SH-SY5Y (cell line): ENCODE results near the gene ANKS4B.

Experiments used
- GATA2 ChIP-seq: IDR thresholded peaks from 2 replicates; pipeline ENCODE4 v1.6.1; 2011; ENCODE audit warnings: mild to moderate bottlenecking, low read depth, low read length
- GATA3 ChIP-seq: IDR thresholded peaks from 2 replicates; pipeline ENCODE4 v1.6.1; 2011; ENCODE audit warnings: low read depth, mild to moderate bottlenecking, low read length, moderate library complexity

Gene ANKS4B

DNA sequence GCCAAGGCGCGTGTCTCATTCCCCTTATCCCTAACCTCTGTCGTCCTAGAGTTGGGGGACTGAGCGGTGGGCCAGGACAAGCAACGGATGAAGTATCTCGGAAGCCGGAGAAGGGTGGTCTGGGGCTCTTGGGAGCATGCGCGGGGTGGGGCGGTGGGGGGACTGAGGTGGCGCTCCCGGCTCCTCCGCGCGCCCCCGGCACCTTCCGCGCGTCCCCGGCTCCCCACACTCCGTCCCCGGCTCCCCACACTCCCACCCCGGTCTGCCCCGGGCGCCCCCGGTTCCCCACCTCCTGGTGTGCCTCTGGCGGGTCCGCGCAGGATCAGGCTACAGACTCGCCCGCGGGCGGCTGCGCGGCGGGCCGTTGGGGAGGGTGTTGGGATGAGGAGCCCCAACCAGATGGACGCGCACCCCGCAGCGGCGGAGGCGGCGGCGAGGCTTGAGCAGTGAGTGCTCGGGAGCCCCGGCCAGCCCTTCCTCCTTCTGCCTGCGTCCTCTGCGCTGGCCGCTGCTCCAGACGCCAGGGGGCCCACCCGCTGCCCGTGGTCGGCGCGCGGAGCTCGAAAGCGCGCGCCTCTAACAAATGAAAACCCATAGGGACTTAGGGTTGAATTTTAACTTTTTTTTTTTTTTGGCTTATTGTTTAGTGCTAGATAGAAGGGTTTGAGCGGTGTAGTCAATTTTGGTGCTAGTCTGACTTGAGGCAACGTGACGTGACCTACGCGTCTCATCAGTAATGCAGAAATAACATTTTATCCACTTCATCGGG lies 50.2 kb downstream of the ANKS4B start:
- TF ChIP-seq GATA3: no peak
- TF ChIP-seq GATA2: no peak

DNA sequence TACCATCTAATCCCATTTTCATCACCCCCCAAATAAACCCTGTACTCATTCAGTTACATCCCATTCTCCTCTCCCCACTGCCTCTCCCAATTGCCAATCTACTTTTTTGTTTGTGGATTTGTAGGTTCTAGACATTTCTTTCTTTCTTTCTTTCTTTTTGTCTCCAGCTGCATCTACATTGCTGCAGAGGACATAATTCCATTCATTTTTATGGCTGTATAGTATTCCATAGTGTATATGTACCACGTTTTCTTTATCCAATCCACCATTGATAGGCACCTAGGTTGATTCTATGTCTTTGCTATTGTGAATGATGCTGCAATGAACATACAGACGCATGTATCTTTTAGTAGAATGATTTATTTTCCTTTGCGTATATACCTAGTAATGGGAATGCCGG lies 50.9 kb downstream of the ANKS4B start:
- TF ChIP-seq GATA3 (no peak), GATA2 (no peak)

DNA sequence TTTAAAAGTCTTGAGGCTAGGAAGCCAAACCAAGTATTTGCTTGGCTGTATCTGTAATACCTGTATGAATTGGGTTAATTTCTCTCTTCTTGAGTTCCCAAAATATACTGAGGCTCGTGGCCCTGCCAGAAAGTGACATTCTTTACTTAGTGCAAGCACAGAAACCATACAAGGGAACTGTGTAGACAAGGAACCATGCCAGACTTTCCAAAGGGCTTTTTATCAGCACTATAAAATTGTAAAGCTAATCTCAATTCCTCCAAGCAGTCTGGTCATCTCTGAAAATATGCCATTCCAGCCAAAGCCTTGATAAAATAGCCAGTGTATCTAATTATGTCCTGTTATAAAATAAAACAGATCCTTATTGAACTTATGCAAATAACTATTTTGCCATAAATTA lies 51.8 kb downstream of the ANKS4B start:
- no peak for TF ChIP-seq GATA2
- TF ChIP-seq GATA3: no peak

DNA sequence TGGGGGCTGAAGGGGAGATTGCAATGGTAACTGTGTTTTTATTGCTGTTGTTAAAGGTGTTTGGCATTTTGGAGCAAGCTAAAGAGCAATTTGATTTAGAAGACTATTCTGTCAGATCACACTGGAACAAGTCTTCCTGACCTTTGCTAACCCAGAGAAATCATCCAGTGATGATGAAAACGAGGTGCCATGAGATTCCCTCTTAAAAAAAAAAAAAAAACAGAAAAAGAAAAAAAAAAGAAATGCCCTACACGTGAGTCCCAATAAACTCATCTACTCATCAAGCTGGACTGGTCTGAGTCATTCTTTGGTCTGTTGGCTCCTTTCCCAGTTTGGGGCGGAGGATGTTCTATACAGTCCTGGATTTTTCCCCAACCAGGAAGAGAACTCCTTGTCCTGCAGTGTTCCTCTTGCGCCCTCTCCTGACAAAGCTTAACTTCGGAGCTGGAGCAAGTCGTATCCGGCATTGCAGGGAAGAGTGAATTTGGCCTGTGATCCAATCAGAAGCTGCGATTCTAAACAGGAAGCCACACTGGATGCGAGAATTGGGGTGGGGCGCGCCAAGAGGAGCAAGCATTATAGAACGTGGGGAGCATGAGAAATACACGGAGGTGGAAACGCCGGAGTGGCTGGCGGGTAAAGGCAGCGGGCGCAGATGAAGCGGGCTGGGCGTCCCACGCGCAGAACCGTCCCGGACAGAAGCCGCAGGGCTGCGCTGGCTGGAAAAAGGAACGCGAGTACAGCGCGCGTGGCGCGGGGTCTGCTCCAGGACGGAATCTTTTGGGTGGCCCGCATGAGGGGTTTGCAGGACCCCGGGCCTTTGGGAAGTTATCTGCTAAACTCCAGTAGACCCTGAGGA lies 67.0 kb downstream of the ANKS4B start:
- no peak for TF ChIP-seq GATA3
- no peak for TF ChIP-seq GATA2

DNA sequence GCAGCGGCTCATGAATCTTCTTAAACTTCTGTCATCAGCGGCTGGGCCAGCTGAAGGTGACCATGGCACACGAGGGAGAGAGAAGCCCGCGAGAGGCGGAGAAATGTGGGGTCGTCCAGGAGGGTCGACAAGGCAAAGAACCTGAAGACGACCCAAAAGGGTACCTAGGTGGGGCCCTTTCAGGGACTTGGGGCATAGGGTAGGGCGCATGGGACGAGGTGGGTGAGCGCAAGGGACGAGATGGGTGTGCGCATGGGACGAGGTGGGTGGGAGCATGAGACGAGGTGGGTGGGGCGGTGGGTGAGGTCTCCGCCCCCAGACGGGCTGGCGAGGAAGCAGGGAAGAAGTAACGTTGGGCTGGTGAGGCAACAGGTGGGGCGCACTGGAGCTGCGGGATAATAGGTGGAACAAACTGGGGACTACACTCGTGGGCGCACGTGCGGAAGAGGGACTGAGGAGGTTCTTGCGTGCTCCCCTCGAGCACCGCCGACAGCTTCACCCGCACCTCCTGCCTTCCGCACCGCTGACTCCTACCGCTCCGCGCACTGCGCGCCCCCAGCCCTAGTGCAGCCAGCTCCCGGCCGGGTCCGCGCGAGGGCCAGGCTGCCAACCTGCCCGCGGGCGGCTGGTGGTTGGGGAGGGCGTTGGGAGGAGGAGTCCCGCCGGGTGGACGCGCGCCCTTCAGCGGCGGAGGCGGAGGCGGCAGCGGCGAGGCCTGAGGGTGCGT lies 67.8 kb downstream of the ANKS4B start:
- no peak for TF ChIP-seq GATA3
- TF ChIP-seq GATA2: no peak

DNA sequence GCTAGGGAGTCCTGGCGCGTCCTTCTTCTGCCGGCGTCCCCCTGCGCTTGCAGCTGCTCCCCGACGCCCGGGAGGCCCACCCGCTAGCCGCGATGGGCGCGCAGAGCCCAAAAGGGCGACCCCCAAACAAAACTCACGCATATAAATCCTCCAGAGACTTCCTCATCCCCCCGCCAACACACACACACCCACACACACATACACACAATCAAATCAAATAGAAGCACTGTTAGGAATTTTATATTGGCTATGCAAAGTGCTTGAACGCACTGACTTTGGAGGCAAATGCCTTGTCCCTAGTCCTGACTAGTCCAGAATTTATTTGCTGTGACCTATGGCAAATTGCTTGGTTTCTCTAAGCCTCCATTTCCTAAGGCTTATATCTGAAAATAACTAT lies 68.4 kb downstream of the ANKS4B start:
- TF ChIP-seq GATA2 (no peak), GATA3 (no peak)

DNA sequence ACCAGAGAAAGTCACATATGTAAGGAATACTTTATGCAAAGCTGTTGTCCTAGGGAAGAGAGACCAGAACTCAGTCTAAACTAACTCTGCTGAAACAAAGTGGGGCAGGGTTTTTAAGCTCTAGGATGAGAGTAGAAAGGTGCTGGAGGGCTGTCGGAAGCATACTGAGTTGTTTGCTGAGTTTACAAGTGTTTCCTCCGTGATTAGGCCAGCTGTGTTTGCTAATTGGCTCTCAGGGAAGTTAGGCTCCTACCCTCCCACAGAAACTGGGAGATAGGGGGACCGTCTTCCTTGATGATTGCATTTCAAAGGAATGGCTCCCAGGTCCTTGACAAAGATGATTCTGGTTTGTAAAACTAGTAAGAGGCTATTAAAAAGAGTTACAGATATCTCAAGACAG lies 69.0 kb downstream of the ANKS4B start:
- no peak for TF ChIP-seq GATA3

DNA sequence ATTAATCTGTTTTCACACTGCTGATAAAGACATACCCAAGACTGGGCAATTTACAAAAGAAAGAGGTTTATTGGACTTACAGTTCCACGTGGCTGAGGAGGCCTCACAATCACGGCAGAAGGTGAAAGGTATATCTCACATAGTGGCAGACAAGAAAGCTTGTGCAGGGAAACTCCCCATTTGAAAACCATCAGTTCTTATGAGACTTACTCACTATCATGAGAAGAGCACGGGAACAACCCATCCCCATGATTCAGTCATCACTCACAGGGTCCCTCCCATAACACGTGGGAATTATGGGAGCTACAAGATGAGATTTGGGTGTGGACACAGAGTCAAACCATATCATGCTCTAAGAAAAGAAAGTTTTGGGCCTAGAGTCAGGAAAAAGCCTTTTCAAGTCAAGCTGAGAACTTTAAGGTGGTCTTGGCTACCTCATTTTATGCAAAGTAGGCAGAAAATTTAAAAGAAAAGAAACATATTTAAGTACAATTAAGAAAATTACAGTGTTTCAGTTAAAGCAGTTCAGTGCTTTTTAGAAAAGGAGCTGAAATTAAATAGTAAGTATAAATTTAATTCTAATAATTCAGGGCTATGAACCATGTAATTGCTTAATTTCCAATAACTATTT lies 69.5 kb downstream of the ANKS4B start:
- no peak for TF ChIP-seq GATA3
